Endodermal cell (in vitro differentiated cells): ENCODE data around the gene CADM4. TPM values are rescaled to one million over a fixed set of nuclear protein-coding genes. Genes with fewer than 3 reads are reported as not detected.

Experiments used
- DNase-seq: peaks from one replicate; pipeline ENCODE4 v3.0.0-alpha.2; 2017
- H3K27ac ChIP-seq: 2 replicates; pipeline ENCODE4 v1.5.1; 2013; ENCODE audit warnings: mild to moderate bottlenecking, low read depth, low read length, moderate library complexity
- H3K27me3 ChIP-seq: 2 replicates; pipeline ENCODE4 v1.6.1; 2013; ENCODE audit warnings: mild to moderate bottlenecking, low read length, moderate library complexity; ENCODE audit not compliant: insufficient read depth, control insufficient read depth, poor library complexity, severe bottlenecking
- H3K36me3 ChIP-seq: 2 replicates; pipeline ENCODE4 v1.7.0; 2013; ENCODE audit warnings: mild to moderate bottlenecking, low read length, moderate library complexity; ENCODE audit not compliant: control insufficient read depth, insufficient read depth
- H3K4me1 ChIP-seq: one replicate; pipeline ENCODE4 v1.7.0; 2013; ENCODE audit warnings: low read length; ENCODE audit not compliant: control insufficient read depth, insufficient read depth
- H3K4me3 ChIP-seq: 2 replicates; pipeline ENCODE4 v1.5.1; 2013; ENCODE audit warnings: mild to moderate bottlenecking, low read length, moderate library complexity
- H3K9ac ChIP-seq: 2 replicates; pipeline ENCODE4 v1.6.1; 2013; ENCODE audit warnings: mild to moderate bottlenecking, low read length, moderate library complexity; ENCODE audit not compliant: poor library complexity, severe bottlenecking; ENCODE audit errors: extremely low read depth
- H3K9me3 ChIP-seq: 2 replicates; pipeline ENCODE4 v1.6.1; 2013; ENCODE audit warnings: mild to moderate bottlenecking, low read length, moderate library complexity; ENCODE audit not compliant: control insufficient read depth
- H3K27ac Mint-ChIP-seq: 2 replicates; pipeline ENCODE4 v1.8.0; 2020; ENCODE audit warnings: mixed read lengths
- H3K27me3 Mint-ChIP-seq: 2 replicates; pipeline ENCODE4 v1.8.0; 2021; ENCODE audit warnings: mild to moderate bottlenecking, mixed read lengths; ENCODE audit not compliant: insufficient read depth
- H3K36me3 Mint-ChIP-seq: 2 replicates; pipeline ENCODE4 v1.8.0; 2020; ENCODE audit warnings: low read depth, mixed read lengths
- H3K4me1 Mint-ChIP-seq: 2 replicates; pipeline ENCODE4 v1.8.0; 2020; ENCODE audit warnings: mixed read lengths
- H3K4me3 Mint-ChIP-seq: 2 replicates; pipeline ENCODE4 v1.8.0; 2020; ENCODE audit warnings: mild to moderate bottlenecking, moderate library complexity, mixed read lengths
- H3K9me3 Mint-ChIP-seq: 2 replicates; pipeline ENCODE4 v1.8.0; 2020; ENCODE audit warnings: mild to moderate bottlenecking, mixed read lengths
- WGBS, 2 experiments: methylation state at CpG; one replicate each; pipeline versions ENCODE4 v1.1.5 to v1.1.7; 2013; ENCODE audit warnings: missing lambda C conversion rate in 2 of 2, mixed read lengths in 1 of 2; ENCODE audit not compliant: insufficient coverage in 1 of 2, insufficient read length in 1 of 2; 5-methylcytosine and 5-hydroxymethylcytosine counted together
- total RNA-seq, 2 donors: library from RNA; stranded (reverse); fragmentation: NEBNext Ultra II Directional in 1 of 2; extraction: Animal tissue kit (Norgen Biotek cat#: 25700) in 1 of 2; gene quantifications; 2 replicates in 1 of 2; 3 replicates in 1 of 2; pipeline ENCODE4 v1.2.1, GENCODE V29; 2021
- TF ChIP-seq, protein P1 (sequence below): fragments of 200-600 bp; sonication (generic); conservative IDR thresholded peaks from 2 replicates; pipeline ENCODE4 v1.5.0; 2021; ENCODE audit warnings: antibody characterized with exemption, mild to moderate bottlenecking

Gene CADM4
- total RNA-seq, 2 donors from 2014 or later: 9.3 to 19.9 TPM

- Mint-ChIP-seq H3K36me3 (peaks cover 35% of the 10 kb centered on the region), H3K27me3 (no peaks in the 10 kb centered on the region), H3K4me1 (peaks cover 25% of the 10 kb centered on the region), H3K9me3 (no peaks in the 10 kb centered on the region), H3K4me3 (peak overlapping the region; percentile 89), H3K27ac (peak overlapping the region; percentile 99)
- 33 to 49% methylated on average over 4 to 7 of the region's 7 CpGs for WGBS, 2 experiments
- peak overlapping the region; percentile 92 for H3K4me3 ChIP-seq
- no peaks in the 10 kb centered on the region for H3K9me3 ChIP-seq
- H3K4me1 ChIP-seq: peaks cover 5% of the 10 kb centered on the region
- H3K9ac ChIP-seq: peak overlapping the region; percentile 88
- TF ChIP-seq, protein P1, sequence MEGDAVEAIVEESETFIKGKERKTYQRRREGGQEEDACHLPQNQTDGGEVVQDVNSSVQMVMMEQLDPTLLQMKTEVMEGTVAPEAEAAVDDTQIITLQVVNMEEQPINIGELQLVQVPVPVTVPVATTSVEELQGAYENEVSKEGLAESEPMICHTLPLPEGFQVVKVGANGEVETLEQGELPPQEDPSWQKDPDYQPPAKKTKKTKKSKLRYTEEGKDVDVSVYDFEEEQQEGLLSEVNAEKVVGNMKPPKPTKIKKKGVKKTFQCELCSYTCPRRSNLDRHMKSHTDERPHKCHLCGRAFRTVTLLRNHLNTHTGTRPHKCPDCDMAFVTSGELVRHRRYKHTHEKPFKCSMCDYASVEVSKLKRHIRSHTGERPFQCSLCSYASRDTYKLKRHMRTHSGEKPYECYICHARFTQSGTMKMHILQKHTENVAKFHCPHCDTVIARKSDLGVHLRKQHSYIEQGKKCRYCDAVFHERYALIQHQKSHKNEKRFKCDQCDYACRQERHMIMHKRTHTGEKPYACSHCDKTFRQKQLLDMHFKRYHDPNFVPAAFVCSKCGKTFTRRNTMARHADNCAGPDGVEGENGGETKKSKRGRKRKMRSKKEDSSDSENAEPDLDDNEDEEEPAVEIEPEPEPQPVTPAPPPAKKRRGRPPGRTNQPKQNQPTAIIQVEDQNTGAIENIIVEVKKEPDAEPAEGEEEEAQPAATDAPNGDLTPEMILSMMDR: no peak
- no peaks in the 10 kb centered on the region for H3K27me3 ChIP-seq
- peak overlapping the region; percentile 100 for H3K27ac ChIP-seq
- no peak for DNase-seq
- peaks cover 55% of the 10 kb centered on the region for H3K36me3 ChIP-seq
Measured at GRCh38 chr19:43596842-43597461, 42.7 kb downstream of the CADM4 start.

- H3K36me3 Mint-ChIP-seq: peaks cover 34% of the 10 kb centered on the region
- no peaks in the 10 kb centered on the region for H3K27me3 ChIP-seq
- no peaks in the 10 kb centered on the region for H3K9me3 ChIP-seq
- WGBS, 2 experiments: 0% methylated on average over 42 to 60 of the region's 60 CpGs
- H3K27ac Mint-ChIP-seq: peak within 1 kb of the TSS; percentile 99
- no peaks in the 10 kb centered on the region for H3K9me3 Mint-ChIP-seq
- peak within 1 kb of the TSS; percentile 95 for H3K9ac ChIP-seq
- H3K4me3 ChIP-seq: peak within 1 kb of the TSS; percentile 94
- peak within 1 kb of the TSS; percentile 100 for H3K27ac ChIP-seq
- TF ChIP-seq, protein P1: no peak
- peak; percentile 100 for DNase-seq
- peaks cover 54% of the 10 kb centered on the region for H3K36me3 ChIP-seq
- H3K4me1 ChIP-seq: peaks cover 4% of the 10 kb centered on the region
- H3K27me3 Mint-ChIP-seq: no peaks in the 10 kb centered on the region
- peaks cover 23% of the 10 kb centered on the region for H3K4me1 Mint-ChIP-seq
- peak within 1 kb of the TSS; percentile 89 for H3K4me3 Mint-ChIP-seq
Measured at GRCh38 chr19:43595999-43596841, 43.4 kb downstream of the CADM4 start, which contains the start of the genes IRGQ and ZNF576. IRGQ (minus strand) TSS chr19:43596134; CDS start chr19:43595338, 796 bp downstream. ZNF576 (plus strand) TSS chr19:43596595; CDS start chr19:43597109, 514 bp downstream.

GRCh38 chr19:43595605-43595998 lies 44.0 kb downstream of the CADM4 start:
- Histone ChIP-seq H3K27me3 (no peaks in the 10 kb centered on the region), H3K9ac (peak overlapping the region; percentile 95), H3K36me3 (peaks cover 55% of the 10 kb centered on the region), H3K4me3 (peak overlapping the region; percentile 94), H3K27ac (peak overlapping the region; percentile 89), H3K4me1 (no peaks in the 10 kb centered on the region), H3K9me3 (no peaks in the 10 kb centered on the region)
- TF ChIP-seq, protein P1: no peak
- Mint-ChIP-seq H3K27ac (peak overlapping the region; percentile 99), H3K4me1 (peaks cover 23% of the 10 kb centered on the region), H3K9me3 (no peaks in the 10 kb centered on the region), H3K4me3 (peak overlapping the region; percentile 89), H3K27me3 (no peaks in the 10 kb centered on the region), H3K36me3 (peaks cover 39% of the 10 kb centered on the region)
- 0 to 3% methylated on average over 6 to 18 of the region's 18 CpGs for WGBS, 2 experiments
- DNase-seq: no peak
